Loucy (cell line): ENCODE results near the gene GPR61.

Experiments
- H2AFZ ChIP-seq: fragments of 200-600 bp; sonication (generic); 2 replicates; pipeline ENCODE4 v1.6.0; 2016; ENCODE audit warnings: antibody characterized with exemption, mild to moderate bottlenecking, low read length, moderate library complexity
- H3F3A ChIP-seq: fragments of 200-600 bp; 2 replicates; pipeline ENCODE4 v1.6.0; 2016; ENCODE audit warnings: antibody characterized with exemption, low read depth, mild to moderate bottlenecking
- H3K27me3 ChIP-seq: fragments of 200-600 bp; sonication (generic); 2 replicates; pipeline ENCODE4 v1.6.1; 2014; ENCODE audit warnings: low read length, mild to moderate bottlenecking; ENCODE audit not compliant: insufficient read depth, poor library complexity, severe bottlenecking
- H3K36me3 ChIP-seq: fragments of 200-600 bp; sonication (generic); 2 replicates; pipeline ENCODE4 v1.6.1; 2016; ENCODE audit warnings: low read length; ENCODE audit not compliant: insufficient read depth
- H3K4me1 ChIP-seq: fragments of 200-600 bp; sonication (generic); 2 replicates; pipeline ENCODE4 v1.5.1; 2014; ENCODE audit warnings: low read length, mild to moderate bottlenecking; ENCODE audit not compliant: insufficient read depth, poor library complexity, severe bottlenecking
- H3K4me2 ChIP-seq: fragments of 200-600 bp; sonication (generic); 2 replicates; pipeline ENCODE4 v1.6.0; 2014; ENCODE audit warnings: antibody characterized with exemption, low read length, low read depth, mild to moderate bottlenecking; ENCODE audit not compliant: poor library complexity, severe bottlenecking
- H3K4me3 ChIP-seq: fragments of 200-600 bp; sonication (generic); 2 replicates; pipeline ENCODE4 v1.5.1; 2014; ENCODE audit warnings: low read length, mild to moderate bottlenecking, mixed read lengths; ENCODE audit not compliant: poor library complexity, severe bottlenecking
- H3K79me2 ChIP-seq: fragments of 200-600 bp; sonication (generic); 2 replicates; pipeline ENCODE4 v1.6.1; 2014; ENCODE audit warnings: low read length; ENCODE audit not compliant: insufficient read depth
- H3K9ac ChIP-seq: fragments of 200-600 bp; sonication (generic); 2 replicates; pipeline ENCODE4 v1.6.0; 2014; ENCODE audit warnings: mild to moderate bottlenecking, low read depth, low read length, moderate library complexity; ENCODE audit not compliant: poor library complexity, severe bottlenecking
- H3K9me2 ChIP-seq: fragments of 200-600 bp; sonication (generic); replicated peaks from 2 replicates; pipeline ENCODE4 v1.6.1; 2016; ENCODE audit warnings: low read depth, low read length, mixed read lengths
- H3K9me3 ChIP-seq: fragments of 200-600 bp; sonication (generic); 2 replicates; pipeline ENCODE4 v1.6.1; 2014; ENCODE audit warnings: mild to moderate bottlenecking, antibody characterized with exemption, low read length, low read depth; ENCODE audit not compliant: insufficient read depth
- H4K20me1 ChIP-seq: fragments of 200-600 bp; sonication (generic); 2 replicates; pipeline ENCODE4 v1.6.0; 2014; ENCODE audit warnings: antibody characterized with exemption, low read length, mild to moderate bottlenecking; ENCODE audit not compliant: insufficient read depth, poor library complexity, severe bottlenecking
- EZH2phosphoT487 ChIP-seq: fragments of 200-600 bp; IDR thresholded peaks from 2 replicates; pipeline ENCODE4 v1.6.1; 2018; ENCODE audit warnings: antibody characterized with exemption, mild to moderate bottlenecking, moderate library complexity, borderline replicate concordance
- TF ChIP-seq, protein P1 (sequence below): fragments of 200-600 bp; sonication (generic); conservative IDR thresholded peaks from 2 replicates; pipeline ENCODE4 v1.5.1; 2014; ENCODE audit warnings: mild to moderate bottlenecking, antibody characterized with exemption, low read length

The GPR61 gene

DNA sequence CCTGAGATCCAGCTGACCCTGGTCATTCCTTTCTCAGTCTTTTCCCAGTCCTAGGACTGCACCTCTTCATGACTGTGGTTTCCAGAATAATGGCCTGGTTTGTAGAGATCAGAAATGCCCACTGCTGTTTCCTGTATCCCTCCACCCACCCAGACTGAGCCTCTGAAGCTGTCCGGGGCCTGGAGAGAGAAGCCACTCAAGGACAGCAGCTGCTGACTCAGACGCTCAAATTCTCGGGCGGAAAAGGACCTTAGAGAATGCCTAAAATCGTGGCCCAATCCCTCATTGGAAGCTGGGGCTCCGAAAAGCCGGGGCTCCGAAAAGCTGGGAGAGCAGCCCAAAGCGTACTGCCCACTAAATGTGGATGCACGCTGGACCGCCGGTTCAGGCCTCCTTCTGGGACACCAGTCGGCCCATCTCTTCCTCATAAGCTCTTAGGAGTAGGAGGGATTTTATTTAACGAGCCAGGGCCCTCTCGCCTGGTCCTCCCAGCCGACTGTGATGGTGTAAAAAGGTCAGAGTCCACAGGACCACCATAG is 7.8 kb upstream of the GPR61 start:
- Histone ChIP-seq H3K36me3 (no peaks in the 10 kb centered on the region), H3K9me3 (no peaks in the 10 kb centered on the region), H4K20me1 (no peaks in the 10 kb centered on the region), H3K4me2 (peak overlapping the region; percentile 89), H3K9me2 (no peaks in the 10 kb centered on the region), H3K27me3 (no peaks in the 10 kb centered on the region), H3K4me3 (no peak overlapping the region), H3F3A (no peaks in the 10 kb centered on the region), H3K4me1 (peaks cover 9% of the 10 kb centered on the region), H2AFZ (peak overlapping the region; percentile 39; the same call in 1 of the 2 replicates), H3K79me2 (no peaks in the 10 kb centered on the region), H3K9ac (peak overlapping the region; percentile 48)
- TF ChIP-seq EZH2phosphoT487 = no peak
- TF ChIP-seq, protein P1, sequence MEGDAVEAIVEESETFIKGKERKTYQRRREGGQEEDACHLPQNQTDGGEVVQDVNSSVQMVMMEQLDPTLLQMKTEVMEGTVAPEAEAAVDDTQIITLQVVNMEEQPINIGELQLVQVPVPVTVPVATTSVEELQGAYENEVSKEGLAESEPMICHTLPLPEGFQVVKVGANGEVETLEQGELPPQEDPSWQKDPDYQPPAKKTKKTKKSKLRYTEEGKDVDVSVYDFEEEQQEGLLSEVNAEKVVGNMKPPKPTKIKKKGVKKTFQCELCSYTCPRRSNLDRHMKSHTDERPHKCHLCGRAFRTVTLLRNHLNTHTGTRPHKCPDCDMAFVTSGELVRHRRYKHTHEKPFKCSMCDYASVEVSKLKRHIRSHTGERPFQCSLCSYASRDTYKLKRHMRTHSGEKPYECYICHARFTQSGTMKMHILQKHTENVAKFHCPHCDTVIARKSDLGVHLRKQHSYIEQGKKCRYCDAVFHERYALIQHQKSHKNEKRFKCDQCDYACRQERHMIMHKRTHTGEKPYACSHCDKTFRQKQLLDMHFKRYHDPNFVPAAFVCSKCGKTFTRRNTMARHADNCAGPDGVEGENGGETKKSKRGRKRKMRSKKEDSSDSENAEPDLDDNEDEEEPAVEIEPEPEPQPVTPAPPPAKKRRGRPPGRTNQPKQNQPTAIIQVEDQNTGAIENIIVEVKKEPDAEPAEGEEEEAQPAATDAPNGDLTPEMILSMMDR = no peak

DNA sequence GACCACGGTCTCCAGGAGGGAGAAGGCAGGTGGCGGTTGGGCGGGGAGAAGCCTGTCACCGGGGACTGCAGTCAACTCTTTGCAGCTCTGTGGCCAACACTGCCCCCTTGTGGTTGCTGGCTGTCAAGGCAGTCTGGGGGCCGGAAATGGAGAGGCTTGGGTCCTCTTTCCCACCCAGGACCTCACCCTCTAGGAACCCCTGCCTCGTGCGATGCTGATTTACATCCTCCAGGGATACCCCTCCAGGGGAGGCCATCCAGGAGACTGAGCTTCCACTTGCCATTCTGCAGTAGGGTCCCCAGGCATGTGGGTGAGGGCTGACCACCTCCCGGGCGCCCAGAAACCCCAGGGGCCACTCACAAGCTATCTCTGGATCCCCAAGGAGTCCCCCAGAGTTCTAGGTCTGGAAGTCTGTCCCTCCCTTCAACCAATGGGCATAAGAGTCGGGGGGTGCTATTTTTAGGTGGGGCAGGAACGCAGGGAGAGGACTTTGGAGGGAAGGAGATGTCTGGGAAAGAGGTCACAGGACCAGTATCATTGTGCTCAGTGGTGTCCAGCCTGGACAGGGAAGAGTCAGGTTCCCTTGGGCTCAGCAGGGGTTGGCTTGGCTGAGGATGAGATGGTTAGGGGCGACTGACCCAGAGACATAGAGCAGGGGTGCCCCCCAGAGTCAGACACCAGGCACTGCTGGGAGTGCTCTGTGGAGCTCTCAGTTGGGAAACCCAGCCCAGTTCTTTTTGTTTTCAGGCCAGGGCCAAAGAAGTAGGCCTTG is 7.1 kb upstream of the GPR61 start:
- Histone ChIP-seq H4K20me1 (no peaks in the 10 kb centered on the region), H3K4me3 (peak overlapping the region; percentile 63), H2AFZ (peak overlapping the region; percentile 84), H3K9ac (peak overlapping the region; percentile 48), H3F3A (no peaks in the 10 kb centered on the region), H3K4me1 (peaks cover 9% of the 10 kb centered on the region), H3K36me3 (no peaks in the 10 kb centered on the region), H3K27me3 (no peaks in the 10 kb centered on the region), H3K4me2 (peak overlapping the region; percentile 89), H3K9me2 (no peaks in the 10 kb centered on the region), H3K79me2 (no peaks in the 10 kb centered on the region), H3K9me3 (no peaks in the 10 kb centered on the region)
- TF ChIP-seq EZH2phosphoT487 = no peak
- TF ChIP-seq, protein P1 = peak; percentile 74

DNA sequence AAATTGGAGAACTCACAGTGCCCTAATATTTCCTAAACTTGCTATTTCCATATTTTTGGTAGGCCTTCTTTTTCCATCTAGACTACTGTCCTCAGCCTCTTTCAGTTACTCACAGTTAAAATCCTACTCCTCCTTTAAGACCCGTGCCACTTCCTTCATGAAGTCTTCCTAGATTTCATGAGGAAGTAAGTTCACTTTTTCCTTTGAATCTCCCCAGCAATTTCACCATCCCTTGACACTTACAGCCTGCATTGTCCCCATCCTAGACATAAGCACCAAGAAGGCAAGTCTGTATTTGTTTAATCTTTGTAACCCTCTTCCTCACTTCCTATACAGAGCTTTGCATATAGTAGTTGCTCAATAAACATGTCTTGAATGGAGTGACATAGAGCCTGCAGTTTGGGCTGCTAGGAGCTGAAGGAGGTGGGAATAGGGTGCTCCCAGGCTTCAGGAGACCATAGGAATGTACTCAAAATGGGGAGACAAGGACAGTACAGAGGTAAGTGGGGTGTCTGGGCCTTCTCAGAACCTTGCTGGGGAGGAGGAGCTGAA is 5.3 kb upstream of the GPR61 start:
- Histone ChIP-seq H3K4me2 (no peak overlapping the region), H3K4me3 (no peak overlapping the region), H4K20me1 (no peaks in the 10 kb centered on the region), H3K4me1 (peaks cover 9% of the 10 kb centered on the region), H3K9ac (no peak overlapping the region), H2AFZ (no peak overlapping the region), H3K9me2 (no peaks in the 10 kb centered on the region), H3K79me2 (no peaks in the 10 kb centered on the region), H3F3A (no peaks in the 10 kb centered on the region), H3K36me3 (no peaks in the 10 kb centered on the region), H3K27me3 (no peaks in the 10 kb centered on the region), H3K9me3 (no peaks in the 10 kb centered on the region)
- no peak for TF ChIP-seq EZH2phosphoT487
